DMS 273 (cell line): ENCODE data around the gene CCDC14.
A peak's percentile ranks its signal among the peaks of the same experiment; 100 is the strongest.
"Not testable (repeated sequence)": the region's sequence is repeated elsewhere in the genome, so short reads cannot be mapped to it uniquely, and the experiment has no call there.

Source experiments
- DNase-seq: peaks from one replicate; lab custom pipeline; 2025; ENCODE audit not compliant: unreplicated experiment; lab: John Stamatoyannopoulos, UW

Gene CCDC14, protein sequence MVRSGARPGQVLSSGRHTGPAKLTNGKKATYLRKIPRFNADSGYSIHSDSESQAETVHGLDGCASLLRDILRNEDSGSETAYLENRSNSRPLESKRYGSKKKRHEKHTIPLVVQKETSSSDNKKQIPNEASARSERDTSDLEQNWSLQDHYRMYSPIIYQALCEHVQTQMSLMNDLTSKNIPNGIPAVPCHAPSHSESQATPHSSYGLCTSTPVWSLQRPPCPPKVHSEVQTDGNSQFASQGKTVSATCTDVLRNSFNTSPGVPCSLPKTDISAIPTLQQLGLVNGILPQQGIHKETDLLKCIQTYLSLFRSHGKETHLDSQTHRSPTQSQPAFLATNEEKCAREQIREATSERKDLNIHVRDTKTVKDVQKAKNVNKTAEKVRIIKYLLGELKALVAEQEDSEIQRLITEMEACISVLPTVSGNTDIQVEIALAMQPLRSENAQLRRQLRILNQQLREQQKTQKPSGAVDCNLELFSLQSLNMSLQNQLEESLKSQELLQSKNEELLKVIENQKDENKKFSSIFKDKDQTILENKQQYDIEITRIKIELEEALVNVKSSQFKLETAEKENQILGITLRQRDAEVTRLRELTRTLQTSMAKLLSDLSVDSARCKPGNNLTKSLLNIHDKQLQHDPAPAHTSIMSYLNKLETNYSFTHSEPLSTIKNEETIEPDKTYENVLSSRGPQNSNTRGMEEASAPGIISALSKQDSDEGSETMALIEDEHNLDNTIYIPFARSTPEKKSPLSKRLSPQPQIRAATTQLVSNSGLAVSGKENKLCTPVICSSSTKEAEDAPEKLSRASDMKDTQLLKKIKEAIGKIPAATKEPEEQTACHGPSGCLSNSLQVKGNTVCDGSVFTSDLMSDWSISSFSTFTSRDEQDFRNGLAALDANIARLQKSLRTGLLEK

DNA sequence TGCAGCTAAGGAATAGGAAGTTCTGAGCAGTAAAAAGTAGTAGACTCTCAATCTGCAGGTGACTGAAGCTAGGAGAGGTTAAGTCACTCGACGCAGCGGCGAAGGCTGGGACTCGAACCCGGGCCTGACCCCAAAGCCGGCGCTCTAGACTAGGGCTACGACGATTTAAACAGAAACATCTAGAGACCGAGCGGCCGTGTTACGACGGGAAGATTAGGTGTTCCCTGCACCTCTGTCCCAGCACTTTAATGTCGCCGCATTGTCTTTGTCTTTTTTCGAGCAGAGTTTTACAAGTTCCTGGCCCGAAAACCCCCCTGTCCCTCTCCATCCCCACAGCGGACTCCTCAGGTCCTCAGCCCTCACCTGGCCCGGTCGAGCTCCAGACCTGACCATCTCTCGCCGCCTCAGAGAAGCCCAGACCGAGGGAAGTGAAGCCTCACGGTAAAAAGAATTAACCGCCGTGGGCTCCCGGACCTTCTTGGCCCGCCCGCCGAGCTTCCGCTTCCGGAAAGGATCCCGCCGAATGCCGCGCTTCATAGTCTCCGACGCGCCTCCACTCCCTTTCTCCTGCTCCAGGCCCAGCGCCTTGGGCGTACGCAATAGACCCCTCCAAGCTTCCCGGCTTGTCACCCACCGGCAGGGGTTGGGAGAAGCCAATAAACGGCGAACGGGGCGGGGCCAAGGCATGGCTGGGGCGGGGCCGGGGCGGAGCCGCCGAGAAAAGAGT is at the start of gene CCDC14:
Gene CCDC14 (minus strand): TSS at position 449 of the 727 bp plus-strand sequence. CDS start 56 bp downstream, at position 393.
- DNase-seq: peak; percentile 100

DNA sequence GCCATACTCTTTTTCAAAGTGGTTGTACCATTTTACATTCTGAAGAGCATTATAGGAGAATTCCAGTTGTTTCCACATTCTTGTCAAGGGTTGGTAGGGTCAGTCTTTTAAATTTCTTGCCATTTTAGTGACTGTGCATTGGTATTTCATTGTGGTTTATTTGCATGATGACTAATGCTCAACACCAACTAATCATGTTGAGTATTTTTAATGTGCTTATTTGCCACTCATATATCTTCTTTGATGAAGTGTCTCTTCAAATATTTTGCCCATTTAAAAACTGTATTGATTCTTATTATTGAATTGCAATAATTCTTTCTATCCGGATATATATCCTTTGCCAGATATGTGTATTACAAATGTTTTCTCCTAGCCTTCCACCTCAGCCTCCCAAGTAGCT is 47.3 kb upstream of the CCDC14 start:
- not testable (repeated sequence) for DNase-seq

DNA sequence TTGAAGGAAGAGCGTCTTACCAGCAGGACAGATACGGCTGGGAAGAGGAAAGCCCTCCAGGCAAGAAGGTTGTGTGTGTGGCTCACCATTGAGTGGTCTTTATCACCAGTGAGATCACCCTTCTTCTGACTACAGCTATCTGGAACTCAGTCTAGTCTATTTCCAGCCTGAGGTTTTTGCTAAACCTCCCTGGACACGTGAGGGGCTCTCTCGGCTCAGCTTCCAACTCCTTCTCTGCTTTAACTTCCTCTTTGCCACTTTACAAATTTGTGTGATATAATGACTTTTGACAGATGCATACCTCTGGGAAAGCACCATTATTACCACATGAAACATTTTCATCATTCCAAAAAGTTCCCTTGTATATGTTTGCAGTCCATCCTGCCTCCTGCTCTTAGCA is 46.2 kb upstream of the CCDC14 start:
- DNase-seq: no peak

DNA sequence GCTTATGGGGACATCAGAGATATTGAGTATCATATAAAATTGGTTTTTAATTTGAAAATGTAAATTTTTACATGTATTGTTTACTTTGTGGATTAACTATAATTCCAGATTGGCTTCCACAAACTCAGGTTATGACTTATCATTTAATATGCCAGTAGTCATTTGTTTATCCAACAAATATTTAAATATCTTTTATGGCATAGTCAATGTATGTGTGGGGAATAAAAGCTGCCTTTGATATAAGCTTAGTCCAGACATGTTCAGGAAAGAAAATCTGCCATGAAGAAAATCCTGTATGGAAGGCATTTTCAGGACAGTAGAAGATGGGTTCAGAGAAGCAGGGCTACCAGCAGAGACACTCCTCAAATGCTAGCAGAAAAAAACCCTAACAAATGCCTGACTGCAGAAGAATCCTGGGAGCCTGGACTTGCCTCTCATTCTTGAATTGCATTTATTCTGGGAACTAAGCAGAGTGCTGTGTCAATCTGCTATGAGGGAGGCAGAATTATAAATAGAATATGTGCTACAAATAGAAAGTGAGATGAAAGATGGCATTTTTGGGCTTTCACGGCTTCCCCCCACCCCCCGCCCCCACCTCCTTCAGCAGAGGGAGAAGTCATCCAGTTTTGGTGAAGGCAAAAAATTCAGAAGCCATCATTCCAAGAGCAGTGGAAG is 41.5 kb upstream of the CCDC14 start:
- not testable (repeated sequence) for DNase-seq

DNA sequence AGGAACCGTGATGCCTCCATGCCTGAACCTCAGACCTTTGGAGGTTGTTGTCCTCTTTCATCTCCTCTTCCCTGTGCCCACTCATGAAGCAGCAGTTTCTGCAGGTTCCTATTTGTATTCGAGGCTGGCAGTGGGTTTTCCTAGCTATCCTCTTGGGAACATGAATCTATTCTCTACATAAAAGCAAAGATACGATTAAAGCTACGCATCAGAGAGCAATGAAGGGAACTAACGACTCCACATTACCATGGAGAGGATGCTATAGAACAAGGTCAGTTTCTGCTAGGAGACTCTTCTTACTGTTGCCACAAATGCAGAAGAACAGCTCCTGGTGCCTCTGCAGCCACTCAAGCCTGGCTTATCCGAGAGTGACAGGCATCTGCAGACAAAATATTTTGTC is 40.3 kb upstream of the CCDC14 start:
- not testable (repeated sequence) for DNase-seq

DNA sequence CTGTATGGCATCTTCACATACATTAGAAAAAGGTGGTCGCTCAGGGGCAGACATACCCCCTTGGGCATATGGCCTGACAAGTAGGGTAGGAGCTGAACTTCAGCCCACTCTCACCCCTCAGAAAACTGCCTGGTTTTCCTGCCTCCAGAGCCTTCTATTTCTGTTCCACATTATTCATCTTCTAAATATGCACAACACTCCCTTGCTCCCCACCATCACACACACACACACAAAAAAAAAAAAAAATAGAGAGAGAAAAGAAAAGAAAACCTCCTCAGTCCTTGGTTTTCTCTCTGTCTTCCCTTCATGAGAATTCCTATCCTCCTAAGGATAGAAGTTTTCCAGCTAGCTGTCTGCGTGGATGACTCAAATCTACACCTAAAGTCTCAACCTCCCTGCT is 36.5 kb upstream of the CCDC14 start:
- no peak for DNase-seq

DNA sequence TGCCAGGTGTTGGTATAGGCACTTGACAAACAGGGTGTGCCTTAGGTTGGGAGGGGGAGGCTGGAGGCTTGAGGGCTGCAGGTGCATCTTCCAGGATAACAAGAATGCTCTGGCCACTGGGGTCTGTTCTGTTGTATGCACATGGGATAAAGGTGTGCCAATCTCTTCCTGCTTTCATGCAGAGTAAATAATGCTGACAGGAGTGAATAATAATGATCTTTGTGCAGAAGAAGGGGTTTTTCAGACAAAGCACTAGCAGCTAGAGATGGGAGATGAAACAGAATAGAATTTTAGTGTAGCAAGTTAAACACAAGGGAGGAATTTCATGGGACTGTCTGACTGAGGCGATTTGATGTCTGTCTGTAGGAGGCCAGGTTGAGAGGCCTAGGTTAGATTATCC is 32.8 kb upstream of the CCDC14 start:
- no peak for DNase-seq

DNA sequence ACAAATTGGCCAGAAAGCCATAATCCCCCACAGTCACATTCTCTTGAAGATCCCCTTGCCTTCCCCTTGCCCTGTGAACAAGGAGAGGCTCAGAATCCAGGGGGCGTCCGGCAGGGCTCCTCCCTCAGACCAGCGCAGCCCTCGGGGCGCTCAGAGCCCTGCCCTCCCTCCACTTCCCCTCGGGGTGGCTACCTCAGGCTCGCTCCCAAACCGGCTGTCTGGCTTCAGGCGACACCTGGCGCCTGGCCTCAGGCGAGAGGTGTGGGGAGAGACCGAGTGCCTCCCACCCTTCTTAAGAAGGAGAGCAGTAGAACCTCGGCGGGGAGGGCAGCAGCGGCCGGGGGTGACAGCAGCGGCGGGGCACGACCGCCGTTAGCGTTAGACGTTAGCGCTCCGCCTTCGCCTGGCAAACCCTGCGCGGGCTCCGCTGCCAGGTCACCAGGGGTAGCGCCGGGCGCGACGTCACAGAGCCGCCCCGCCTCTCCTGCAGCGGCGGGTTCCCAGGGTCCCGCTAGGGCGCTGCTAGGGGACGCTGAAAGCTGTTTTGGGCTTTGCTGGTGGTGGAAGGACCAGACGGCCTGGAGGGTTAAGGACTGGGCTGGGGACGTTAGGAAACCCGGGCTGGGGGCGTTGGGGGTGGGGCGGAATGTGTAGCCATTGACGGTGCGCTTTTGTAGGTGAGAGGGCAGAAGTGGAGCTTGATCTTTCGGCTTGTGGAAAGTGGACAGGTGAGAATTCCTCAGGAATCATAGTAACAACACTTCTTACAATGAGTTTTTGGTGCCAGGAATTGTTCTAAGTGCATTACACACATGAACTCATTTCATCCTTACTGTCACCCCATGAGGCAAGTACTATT is 30.9 kb upstream of the CCDC14 start, which contains the start of gene ROPN1:
Gene ROPN1 (minus strand): TSS at position 395 of the 859 bp plus-strand sequence. CDS start 11,643 bp downstream, outside the sequence.
- not testable (repeated sequence) for DNase-seq

DNA sequence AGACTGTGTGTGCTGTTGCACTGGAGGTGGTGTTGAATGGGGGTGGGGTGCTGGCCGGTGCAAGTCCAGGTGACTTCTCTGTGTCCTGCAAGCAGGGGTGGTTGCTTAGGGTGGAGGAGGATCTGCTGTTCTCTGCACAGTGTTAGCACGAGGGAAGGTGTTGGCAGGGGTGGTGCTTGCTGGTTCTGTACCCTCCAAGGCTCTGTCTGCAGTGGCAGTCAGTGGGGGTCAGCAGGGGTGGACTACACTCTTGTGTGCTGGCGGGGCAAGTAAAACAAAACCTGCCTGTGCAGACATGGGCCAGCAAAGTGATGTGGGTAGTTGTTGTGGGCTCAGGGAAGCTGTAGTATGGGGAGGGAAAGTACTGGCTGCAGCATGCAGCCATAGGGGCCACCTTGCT is 25.4 kb upstream of the CCDC14 start:
- DNase-seq: no peak

DNA sequence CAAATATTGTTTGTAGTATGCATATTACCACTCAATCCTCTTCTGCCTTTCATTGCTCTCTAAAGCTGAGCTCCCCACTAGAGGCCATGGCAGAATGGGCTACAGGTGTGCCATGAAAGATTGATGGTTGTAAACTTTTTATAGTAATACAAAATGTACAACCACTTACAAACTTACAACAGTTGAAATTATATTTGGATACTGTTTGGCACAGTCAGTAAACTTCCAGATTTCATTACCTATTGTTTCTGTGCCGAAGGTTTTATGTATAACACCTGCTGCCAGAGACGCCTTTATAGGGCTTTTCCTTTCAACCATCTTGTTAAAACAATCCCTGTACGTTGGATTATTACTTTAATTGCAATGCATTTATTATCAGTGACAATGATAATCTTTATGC is 23.9 kb upstream of the CCDC14 start:
- no peak for DNase-seq

DNA sequence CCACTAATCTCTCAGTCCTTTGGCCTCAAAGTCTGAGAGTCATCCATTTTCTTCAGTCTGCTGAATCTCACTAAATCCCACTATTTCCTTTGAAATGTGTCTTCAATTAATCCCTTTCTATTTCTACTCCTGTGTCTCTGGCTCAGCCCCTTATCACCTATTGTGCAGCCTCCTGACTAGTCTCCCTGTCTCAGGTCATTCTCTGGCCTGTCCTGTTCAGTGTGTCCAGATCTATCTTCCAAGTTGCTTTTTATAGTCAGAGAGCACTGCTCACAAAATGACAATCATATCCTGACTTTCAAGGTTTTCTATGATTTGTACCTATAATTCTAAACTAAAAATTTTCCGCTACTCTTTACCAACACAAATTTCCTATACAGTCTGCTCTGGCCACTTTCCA is 23.3 kb upstream of the CCDC14 start:
- no peak for DNase-seq

DNA sequence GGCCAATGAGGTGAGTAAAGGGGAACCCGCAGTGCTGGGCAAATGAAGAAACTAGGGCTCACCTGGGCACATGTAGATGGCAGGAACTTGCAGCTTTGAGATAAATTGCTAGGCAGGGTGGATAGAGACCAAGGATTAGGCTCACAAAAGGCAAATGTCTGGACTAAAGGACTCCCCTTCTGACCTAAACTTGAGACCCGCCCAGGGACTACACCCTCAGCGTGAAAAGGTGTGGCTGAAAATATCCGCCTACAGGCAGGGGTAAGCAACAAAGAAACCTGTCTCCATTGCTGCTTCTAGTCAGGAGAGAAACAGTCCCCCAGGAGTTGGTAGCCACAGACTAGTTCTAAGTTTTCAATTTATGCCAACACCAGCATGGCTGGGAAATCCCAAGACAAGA is 20.3 kb upstream of the CCDC14 start:
- DNase-seq: not testable (repeated sequence)

DNA sequence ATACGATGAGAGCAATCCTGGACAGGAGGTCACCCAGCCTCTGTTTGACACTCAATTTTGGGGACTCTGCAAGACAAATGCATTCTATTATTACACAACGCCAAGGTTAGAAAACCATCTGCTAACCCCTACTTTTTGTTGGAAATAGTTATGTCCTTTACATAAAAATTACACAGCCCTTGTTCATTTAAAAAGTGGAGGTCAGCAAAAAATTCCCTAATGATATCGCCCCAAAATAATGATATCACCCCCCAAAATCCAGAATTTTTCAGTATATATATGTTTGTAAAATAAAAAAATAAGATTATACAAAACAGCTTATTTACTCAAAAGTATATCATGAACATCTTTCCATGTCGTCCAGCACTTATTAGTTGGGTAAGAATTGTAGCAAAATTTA is 19.5 kb upstream of the CCDC14 start:
- no peak for DNase-seq

DNA sequence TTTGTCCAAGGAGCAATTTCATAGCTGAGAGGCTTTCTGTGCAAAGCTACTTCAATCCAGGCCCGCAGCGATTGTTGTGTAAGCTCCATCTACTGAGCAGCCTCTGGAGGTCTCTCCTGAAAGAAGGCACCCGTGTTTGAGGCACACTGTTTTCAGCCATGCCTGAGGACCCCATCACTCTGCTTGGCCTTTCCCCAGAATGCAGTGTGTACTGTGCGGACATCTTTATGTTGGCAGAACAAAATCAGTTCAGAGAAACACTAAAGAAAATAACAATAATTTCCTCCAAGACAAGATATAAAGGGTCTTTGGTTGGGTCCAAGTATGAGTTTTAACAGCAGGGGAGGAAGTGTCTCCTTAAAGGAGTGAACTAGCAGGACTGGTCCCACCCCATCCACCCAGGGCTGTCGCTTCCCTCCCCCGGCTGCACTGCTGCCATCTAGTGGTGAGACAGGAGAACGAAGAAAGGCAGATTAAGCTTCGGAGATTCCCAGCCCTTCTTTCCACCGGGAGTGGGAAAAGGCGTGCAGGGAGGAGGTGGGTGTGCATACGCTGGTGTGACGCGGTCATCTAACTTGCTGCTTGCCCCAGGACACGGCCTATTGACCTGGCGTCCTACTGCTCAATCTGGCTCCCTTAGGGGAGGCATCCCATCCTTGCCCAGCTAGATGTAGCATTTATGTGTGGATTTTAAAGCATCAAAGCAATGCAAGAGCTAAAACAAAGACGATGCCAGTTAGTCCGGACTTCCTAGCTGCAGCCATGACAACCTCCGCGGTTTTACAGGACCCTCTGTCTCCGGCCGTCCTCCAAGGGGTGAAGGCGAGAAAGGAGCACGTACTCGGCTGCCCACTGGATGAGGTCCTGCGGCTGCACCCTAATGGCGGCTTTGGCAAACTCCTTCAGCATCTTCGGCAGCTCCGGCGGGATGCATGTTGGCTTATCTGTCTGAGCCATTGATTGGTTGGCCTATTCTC is 18.8 kb upstream of the CCDC14 start:
- peak; percentile 80 for DNase-seq

DNA sequence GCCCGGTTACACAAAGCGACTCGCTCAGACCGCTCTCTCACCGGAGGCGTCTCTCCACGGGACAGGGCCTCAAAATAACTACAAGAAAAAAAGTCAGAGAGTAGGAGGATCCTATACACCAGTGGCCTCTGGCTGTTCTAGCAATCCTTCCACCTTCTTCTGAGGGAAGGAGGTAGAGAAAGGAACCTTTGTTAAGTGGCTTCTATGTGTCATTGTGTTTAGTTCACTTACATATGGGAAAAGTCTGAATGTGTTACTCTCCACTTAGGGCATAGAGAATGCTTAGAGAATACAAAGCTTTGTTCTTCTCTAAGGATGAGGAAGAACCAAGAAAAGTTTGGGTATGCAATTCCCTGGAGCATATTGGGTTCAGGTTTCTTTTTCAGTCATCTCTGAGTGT is 15.9 kb upstream of the CCDC14 start:
- DNase-seq: not testable (repeated sequence)

DNA sequence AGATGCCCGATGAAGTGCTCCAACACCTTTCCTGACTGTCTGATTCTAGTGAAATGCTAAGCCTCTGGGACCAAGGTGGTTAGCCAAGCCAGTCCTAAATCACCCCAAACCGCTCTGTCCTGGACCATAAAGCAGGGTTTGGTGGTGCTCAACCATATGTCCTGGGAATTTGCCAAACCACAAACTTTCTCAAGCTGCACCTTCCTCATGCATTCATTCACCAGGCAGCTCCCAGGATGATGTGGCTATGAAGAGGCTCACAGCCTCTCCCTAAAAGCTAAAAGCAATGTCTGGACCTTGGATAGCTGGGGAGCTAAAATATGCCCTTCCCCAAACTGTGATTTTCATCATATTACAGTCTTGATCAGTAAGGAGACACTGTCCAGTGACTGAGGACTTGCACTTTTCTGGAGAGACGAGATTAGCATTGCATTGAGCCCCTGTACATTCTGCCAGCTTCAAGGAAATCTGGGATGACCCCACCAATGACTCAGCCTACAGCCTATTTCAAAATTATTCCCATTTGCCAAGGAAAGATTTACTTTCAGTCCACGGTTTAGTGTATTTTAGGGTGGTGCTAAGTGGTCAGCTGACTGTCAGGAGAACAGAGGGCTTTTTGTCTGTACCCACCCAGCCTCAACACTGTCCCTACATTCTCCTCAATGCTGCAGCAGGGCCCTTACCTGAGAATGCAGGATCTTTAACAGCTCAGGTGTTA is 15.3 kb upstream of the CCDC14 start:
- peak; percentile 19 for DNase-seq

DNA sequence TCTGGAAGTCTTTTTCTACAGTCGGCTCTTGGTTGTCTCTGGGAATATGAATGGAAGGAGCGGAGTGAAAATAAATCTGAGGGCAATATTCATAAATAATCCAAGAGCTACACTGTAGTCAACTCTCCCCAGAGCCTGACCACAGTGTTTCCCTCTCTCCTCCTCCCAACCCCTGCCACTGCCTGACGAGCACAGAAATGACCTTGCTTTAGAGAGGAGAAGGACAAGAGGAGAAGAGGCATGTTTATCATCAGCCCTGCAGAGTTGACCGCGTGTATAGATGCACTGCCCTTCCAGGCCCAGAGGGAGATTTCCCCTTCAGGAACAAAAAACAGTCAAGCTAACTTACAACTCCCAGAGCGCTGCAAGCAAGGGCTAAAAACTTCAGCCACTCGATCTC is 14.0 kb upstream of the CCDC14 start:
- DNase-seq: not testable (repeated sequence)

DNA sequence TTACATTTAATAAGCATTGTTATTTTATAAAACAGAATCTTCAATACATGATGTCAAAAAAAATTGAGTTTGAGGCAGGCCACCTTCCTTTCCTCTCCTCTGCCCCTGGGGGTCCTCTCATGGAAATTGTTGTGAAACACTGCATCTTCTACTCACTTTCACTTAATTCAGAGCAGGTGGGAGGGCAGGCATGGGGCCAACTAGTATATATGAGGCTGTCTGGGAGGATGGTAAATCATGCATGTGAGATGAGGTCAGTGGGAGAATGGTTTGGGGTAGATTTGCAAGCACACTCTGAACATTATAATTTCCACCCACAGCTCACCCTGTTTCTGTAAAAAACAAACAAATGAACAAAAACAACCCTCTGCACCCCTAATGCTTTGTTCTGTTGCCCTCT is 10.4 kb upstream of the CCDC14 start:
- DNase-seq: peak; percentile 27
